ENCODE measurements around the gene ZNF141.
"Not testable (repeated sequence)": the region's sequence is repeated elsewhere in the genome, so short reads cannot be mapped to it uniquely, and the experiment has no call there.

ZNF141 gene

DNA sequence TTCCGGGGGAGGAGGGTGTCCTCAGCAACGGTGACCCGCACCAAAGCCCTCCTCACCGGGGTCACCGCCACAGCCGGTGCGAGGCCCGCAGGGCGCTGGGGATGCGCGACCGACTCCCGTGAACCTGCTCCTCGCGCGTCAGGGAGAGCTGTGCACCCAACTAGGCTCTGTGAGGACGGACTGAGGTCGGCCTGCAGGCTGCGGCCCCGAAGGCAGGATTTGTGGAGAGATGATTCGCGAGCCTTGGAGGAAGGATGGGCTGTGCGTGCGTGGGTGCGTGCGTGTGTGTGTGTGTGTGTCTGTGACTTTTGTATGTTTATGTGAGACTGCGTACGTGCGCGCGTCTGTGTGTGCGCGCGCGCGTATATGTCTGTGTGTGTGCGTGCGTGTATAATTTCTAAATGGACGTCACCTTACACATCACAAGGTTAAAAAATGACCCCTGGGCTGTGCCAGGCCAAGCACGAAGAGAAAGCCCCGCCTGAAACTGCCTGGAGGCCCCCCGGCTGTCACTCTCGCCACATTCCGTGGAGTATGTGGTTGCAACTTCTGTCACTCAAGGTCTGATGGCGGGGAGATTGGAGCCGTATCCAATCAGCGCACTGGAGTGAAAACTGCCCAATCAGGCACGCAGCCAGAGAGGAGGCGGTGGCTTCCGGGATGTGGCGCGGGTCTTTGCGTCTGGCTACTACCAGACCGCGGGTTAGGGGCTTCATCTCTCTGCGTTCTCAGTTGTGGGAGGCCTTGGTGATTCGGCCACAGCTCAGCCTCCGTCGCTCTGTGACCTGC lies at the start of gene ZNF141:
ZNF141 (plus strand) TSS at position 672 of the 789 bp plus-strand sequence. CDS start 170 bp downstream, outside the sequence.
- peak; percentile 85 to 87 for DNase-seq

DNA sequence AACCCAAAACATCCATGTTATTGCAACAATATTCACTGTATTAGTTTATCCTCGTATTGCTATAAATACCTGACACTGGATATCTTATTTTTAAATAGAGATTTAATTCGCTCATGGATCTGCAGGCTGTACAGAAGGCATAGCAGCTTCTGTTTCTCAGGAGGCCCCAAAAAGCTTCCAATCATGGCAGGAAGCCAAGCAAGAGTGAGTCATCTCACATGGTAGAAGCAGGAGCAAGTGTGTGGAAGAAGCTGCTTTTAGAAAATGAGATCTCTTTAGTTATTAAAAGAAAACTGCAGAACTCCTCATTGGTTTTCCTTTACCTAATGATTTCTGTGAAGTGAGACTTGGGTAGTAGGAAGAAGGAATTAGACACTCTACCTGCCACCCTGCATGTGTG lies 48.7 kb upstream of the ZNF141 start:
- DNase-seq, result no peak

DNA sequence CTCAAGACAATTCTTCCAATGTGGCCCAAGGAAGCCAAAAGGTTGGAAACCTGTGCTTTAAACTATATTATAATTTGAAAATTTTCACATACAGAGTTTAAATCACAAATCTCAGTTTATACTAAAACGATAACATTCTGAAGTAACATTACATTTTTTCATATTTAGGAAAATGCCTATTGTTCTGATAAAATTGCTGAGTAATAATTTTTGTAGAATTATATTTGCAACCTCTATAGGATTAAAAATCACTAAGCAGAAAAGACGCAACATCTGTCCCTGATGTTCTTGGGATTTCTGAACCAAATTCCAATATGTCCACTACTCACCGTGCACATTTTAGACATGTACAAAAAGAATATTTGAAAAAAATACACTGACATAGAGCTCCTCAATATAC lies 42.9 kb upstream of the ZNF141 start:
- no peak for DNase-seq

DNA sequence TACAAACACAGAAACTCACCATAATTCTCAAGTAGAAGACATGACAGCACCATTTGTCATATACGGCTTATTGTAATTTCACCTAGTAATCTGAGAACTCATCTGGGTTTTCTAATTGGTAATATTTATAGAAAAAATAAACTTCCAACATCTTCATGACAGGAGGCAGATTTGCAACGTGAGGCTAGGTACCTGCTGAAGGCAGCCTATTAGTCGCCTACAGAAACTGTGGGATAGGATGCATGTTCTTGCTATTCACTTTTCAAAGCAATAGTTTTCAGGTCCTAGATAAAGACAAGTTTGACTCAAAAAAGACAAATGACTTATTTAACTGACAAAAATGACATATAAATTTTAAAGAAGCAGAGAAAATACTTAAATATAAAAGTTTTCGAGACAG lies 35.2 kb upstream of the ZNF141 start:
- DNase-seq, result no peak

- not testable (repeated sequence) for DNase-seq
Measured at GRCh38 chr4:304516-304915, 33.1 kb upstream of the ZNF141 start.

GRCh38 chr4:304969-305680 lies 32.5 kb upstream of the ZNF141 start, which contains the start of gene ZNF732:
Gene ZNF732 (minus strand): TSS chr4:305474. CDS start chr4:305310, 164 bp downstream.
- no peak for DNase-seq

- DNase-seq, result no peak
Measured at GRCh38 chr4:306551-306961, 31.1 kb upstream of the ZNF141 start.

DNA sequence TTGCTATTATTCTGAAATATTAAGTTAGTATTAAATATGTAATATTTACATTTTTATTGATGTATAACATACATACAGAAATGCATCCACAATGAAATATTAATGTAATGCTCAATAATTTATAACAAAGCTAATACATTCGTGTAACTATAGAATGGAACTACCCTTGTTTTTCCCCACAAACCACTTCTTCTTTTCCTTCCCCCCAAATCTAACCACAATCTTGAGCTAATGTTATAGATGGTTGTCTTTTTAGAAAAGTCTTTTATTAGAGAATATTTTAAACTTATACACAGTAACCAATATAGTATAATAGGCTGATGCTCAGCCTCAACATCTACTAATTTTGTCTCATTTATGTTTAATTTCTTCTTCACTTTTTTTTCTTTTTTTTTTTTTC lies 27.8 kb upstream of the ZNF141 start:
- DNase-seq, result no peak

DNA sequence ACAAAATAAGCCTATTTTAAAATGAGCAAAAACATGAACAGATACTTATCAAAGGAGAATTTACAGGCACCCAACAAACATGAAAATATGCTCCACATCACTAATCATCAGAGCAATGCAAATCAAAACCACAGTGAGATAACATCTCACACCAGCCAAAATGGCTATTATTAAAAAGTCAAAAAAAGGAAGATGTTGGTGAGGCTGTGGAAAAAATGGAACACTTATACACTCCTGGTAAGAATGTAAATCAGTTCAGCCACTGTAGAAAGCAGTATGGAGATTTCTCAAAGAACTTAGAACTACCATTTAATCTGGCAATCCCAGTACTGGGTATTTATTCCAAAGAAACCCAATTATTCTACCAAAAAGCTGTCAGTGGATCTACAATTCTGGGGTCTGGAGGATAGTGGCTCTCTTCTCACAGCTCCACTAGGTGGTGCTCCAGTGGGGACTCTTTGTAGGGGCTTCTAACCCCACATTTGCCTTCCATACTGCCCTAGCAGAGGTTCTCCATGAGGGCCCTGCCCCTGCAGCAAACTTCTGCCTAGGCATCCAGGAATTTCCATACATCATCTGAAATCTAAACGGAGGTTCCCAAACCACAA lies 23.2 kb upstream of the ZNF141 start:
- DNase-seq, result no peak

DNA sequence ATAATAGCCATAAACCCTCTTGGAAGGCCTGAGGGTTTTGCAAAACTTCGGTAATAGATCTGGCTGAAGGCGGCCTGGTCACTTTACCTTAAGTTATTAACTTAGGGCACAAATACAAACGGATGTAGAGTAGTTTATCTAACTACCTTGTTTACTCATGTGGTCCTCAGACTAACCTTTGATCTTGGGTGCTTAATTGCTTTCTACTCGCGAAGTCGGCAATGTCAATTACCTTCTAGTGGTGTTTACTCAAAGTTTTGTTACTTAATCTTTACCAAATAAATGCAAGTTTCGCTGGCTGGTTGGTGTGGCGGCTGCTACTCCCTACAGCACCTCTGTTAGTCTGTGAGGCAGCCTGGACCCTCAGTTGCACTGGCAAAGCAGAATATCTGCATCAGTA lies 8.9 kb upstream of the ZNF141 start:
- no peak for DNase-seq

DNA sequence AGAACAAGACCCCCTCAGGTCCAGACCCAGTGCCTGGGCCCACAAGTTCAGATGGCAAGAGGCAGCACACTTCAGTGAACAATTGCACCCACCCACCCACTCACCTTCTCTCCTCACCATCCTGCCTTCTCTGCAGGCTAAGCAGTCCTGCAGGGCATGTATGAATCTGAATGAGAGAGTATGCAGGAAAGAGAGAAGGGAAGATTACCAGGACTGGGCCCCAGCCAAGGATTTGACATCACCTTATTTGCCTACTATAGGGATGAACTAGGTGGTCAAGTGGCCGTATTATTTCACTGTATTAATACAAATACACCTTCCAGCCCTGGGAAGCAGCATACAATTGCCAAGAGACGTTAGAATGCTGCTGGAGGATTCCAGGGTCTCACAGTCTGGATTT lies 2.1 kb upstream of the ZNF141 start:
- no peak for DNase-seq

DNA sequence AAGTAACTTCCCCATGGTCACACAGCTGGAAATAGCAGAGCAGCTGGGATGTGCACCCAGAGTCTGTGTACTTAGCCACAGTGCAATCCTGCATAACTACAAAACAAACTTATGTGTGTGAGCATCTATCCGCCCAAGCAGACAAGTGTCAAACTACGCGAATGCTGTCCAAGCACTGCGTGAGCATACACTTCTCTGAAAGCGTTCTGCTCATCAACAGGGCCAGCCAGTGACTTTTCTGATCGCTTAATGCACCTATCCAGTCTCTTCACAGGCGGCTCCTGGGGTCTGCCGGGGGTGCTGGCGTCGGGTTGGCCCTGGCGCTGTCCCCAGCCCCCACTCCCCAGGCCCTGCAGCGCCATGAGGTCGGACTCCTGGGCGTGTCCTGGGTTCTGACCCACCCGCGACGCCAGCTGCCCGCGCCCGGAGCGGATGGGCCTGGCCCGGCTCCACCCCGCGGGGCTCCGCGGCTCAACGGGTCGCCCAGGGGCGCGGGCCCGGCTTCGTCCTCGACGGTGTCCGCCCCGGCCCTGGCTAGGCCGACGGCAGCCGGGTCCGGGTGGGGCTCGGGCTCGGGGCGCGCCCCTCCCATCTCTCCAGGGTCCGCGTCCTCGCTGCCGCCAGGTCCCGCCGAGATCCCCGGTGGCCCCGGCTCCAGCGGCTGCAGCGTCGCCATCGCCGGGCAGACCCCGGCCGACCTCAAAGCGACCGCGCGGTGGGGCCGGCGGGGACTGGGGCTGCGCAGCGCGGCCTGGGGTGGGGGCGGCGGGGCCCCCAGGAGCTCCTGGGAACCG lies 1.3 kb upstream of the ZNF141 start:
- DNase-seq, result no peak

- DNase-seq, result peak in 1 of 2 donors; percentile 21
Measured at GRCh38 chr4:336893-337142, 796 bp upstream of the ZNF141 start.

DNA sequence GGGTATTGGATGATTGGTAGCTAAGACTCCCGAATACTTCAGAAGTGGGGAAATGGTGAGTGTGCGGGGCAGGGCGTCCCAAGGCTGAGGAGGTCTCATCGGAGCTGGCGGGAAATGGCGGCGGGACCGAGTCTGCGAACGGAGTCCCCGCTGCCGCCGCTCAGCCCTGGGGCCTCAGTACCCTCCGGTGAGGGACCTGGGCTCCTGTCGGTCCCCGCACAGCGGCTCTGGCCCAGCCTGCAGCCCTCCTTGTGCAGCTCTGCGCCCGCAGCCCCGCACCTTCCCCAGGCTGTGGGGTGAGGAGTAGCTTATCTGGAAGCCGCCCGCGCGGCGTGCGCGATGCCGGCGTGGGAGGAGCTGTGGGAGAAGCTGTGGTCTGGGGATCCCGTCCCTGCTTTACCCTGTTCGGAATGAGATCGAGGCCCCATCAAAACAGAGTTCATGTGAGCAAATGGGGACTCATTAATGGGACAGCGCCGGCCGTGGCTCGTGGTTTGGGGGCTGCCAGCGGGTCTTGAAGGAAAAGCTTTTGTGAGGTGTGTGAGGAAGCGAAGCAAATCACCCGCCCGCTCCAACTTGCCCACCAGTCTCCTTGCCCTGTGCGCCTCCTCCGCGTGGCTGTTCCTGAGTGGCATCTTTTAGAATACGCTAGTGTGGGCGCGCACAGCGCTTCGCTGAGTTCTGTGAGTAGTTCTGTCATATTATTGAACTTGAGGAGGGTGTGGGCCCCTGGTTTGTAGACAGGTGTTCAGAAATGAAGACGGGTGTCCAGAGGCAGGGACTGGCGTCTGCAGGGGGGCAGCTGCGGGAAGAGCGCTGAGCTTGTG lies 531 bp downstream of the ZNF141 start:
- DNase-seq, result peak; percentile 59

DNA sequence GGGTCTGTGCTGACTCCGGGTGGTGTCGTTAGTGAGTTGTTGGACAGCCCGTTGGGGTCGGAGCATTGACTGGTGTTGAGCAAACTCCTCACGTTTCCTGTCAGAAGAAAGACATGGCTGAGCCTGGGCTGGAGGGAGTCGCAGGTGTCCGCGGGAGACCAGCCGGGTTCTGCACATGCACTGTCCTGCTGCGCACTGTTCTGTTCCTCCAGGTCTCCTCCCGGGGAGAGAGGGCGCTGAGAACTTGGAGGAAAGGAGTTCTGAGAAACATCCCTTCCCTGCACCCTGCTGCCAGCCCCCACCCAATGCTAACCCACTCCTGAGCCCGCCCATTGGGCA lies 1.1 kb downstream of the ZNF141 start:
- no peak for DNase-seq

- no peak for DNase-seq
Measured at GRCh38 chr4:340011-340410, 2.4 kb downstream of the ZNF141 start.

- DNase-seq, result no peak
Measured at GRCh38 chr4:373062-373839, 35.6 kb downstream of the ZNF141 start.

DNA sequence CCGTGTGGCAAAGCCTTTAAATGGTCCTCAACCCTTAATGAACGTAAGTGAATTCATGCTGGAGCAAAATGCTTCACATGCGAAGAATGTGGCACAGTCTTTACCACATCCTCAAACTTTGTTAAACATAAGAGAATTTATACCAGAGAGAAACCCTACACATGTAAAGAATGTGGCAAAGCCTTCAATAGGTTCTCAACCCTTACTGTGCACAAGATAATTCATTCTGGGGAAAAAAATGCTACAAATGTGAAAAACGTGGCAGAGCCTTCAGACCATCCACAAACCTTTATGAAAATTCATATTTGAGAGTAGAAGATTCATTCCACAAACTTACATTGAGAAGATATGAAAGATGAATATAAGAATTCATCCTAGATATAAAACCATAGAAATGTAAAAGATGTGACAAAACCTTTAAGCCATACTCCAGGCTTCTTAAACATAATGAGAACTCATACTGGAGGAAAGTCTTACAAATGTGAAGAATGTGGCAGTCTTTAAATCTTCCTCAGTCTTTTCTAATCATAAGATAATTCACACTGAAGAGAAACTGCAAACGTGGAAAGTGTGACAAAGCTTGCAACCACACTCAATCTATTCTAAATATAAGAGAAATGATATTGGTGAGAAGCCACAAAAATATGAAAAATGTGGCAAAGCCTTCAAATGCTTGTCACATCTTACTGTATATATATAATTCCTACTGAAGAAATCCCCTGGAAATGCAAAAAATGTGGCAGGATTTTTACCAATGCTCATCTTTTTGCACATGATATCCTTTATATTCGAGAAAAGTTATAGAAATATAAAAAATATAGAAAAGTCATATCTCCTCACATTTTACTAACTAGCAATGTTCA lies 36.9 kb downstream of the ZNF141 start:
- DNase-seq, result no peak

- DNase-seq, result no peak
Measured at GRCh38 chr4:384311-385010, 46.8 kb downstream of the ZNF141 start.
